ENCODE results near the gene NFE2L2.

NFE2L2 gene

DNA sequence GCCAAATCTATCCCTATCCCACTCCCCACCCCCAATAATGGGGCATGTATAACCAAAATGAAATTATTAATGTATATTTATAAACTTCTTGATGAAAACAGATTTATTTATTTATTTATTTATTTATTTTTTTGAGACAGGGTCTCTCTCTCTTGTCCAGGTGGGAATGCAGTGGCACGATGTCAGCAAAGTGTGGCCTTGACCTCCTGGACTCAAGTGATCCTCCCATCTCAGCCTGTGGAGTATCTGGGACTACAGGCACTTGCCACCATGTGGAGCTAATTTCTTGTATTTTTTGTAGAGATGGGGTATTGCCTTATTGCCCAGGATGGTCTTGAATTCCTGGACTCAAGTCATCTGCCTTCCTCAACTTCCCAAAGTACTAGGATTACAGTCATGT is 79.9 kb downstream of the NFE2L2 start:
- Histone ChIP-seq H3K36me3 (ENCODE audit: control insufficient read depth in 1 of 2, insufficient read depth in 2 of 2, low read length in 2 of 2) (no peaks in the 10 kb centered on the region), H3K27ac (ENCODE audit: low read depth, low read length) (no peak overlapping the region), H3K4me1 (ENCODE audit: control insufficient read depth in 1 of 2, insufficient read depth in 2 of 2, low read length in 2 of 2) (peaks cover 12 to 15% of the 10 kb centered on the region in 2 donors), H3K27me3 (ENCODE audit: control insufficient read depth in 1 of 2, insufficient read depth in 2 of 2, low read length in 2 of 2) (no peaks in the 10 kb centered on the region), H3K9me3 (ENCODE audit: control insufficient read depth in 1 of 2, low read length in 2 of 2) (no peaks in the 10 kb centered on the region), H3K4me3 (ENCODE audit: low read depth in 1 of 2, low read length in 2 of 2) (no peak overlapping the region), H3K9ac (ENCODE audit: low read depth in 1 of 2, low read length in 2 of 2) (no peak overlapping the region)

DNA sequence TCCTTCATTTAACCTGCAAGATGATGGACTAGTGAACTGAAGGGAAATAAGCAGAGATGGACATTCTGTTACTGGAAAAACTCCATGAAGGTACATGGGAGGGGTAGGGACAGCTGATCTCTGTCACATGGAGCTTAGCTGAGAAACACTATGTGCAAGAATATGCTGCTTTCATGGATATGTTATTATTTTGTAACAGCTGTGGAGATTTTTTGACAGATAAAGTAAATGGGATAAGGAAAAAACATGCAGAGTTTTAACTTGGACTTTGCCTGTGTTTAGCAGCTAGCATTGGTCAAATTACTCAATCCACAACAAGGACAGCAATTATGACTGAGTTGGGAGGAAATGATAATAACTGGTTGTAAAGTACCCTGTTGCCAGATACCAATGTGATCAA is 80.7 kb downstream of the NFE2L2 start:
- Histone ChIP-seq H3K4me1 (ENCODE audit: control insufficient read depth in 1 of 2, insufficient read depth in 2 of 2, low read length in 2 of 2) (peaks cover 12 to 14% of the 10 kb centered on the region in 2 donors), H3K9ac (ENCODE audit: low read depth in 1 of 2, low read length in 2 of 2) (no peak overlapping the region), H3K27me3 (ENCODE audit: control insufficient read depth in 1 of 2, insufficient read depth in 2 of 2, low read length in 2 of 2) (no peaks in the 10 kb centered on the region), H3K9me3 (ENCODE audit: control insufficient read depth in 1 of 2, low read length in 2 of 2) (no peaks in the 10 kb centered on the region), H3K4me3 (ENCODE audit: low read depth in 1 of 2, low read length in 2 of 2) (no peak overlapping the region), H3K36me3 (ENCODE audit: control insufficient read depth in 1 of 2, insufficient read depth in 2 of 2, low read length in 2 of 2) (no peaks in the 10 kb centered on the region), H3K27ac (ENCODE audit: low read depth, low read length) (no peak overlapping the region)

All from duodenal mucosa (tissue), 2 donors.